Astrocyte of the spinal cord (primary cell): Measurements from ENCODE around the gene SCD5.
A peak's percentile ranks its signal among the peaks of the same experiment; 100 is the strongest.

Source experiments
- DNase-seq: peaks from one replicate; pipeline ENCODE4 v3.0.0; 2011; ENCODE audit warnings: low read depth, low spot score
- H3K4me3 ChIP-seq: 2 replicates; pipeline ENCODE4 v1.5.1; 2011; ENCODE audit warnings: low read depth, mild to moderate bottlenecking, low read length, moderate library complexity
- in situ Hi-C: cut with HindIII; loops from 2 replicates; pipeline ENCODE4 v1.10.0; 2017; ENCODE audit warnings: low sequenced_read_pairs
- TF ChIP-seq, protein P1 (sequence below): IDR thresholded peaks from 2 replicates; pipeline ENCODE4 v1.5.1; 2012; ENCODE audit warnings: low read depth, mild to moderate bottlenecking, low read length, inconsistent platforms

Gene SCD5

DNA sequence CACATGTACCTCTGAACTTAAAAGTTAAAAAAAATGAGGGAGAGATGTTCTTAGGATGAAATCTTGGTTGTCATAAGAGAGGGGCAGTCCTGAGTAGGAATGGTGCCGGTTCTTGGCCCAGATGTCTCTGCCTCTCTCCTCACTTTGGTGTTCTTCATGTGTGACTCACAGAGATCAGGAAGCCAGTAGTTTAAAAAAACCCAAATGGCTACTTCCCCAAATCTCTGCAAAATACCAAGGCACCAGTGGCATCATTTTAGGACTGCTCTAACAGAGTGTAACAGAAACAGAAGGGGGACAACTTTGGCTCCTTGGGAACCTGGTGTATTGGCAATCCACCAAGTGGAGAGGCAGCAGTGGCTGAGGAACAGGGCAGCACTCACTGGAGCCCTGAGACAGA is 116.8 kb downstream of the SCD5 start:
- no peak for DNase-seq
- TF ChIP-seq, protein P1, sequence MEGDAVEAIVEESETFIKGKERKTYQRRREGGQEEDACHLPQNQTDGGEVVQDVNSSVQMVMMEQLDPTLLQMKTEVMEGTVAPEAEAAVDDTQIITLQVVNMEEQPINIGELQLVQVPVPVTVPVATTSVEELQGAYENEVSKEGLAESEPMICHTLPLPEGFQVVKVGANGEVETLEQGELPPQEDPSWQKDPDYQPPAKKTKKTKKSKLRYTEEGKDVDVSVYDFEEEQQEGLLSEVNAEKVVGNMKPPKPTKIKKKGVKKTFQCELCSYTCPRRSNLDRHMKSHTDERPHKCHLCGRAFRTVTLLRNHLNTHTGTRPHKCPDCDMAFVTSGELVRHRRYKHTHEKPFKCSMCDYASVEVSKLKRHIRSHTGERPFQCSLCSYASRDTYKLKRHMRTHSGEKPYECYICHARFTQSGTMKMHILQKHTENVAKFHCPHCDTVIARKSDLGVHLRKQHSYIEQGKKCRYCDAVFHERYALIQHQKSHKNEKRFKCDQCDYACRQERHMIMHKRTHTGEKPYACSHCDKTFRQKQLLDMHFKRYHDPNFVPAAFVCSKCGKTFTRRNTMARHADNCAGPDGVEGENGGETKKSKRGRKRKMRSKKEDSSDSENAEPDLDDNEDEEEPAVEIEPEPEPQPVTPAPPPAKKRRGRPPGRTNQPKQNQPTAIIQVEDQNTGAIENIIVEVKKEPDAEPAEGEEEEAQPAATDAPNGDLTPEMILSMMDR: no peak
- in situ Hi-C loops: no loop called here
- no peak overlapping the region for H3K4me3 ChIP-seq

DNA sequence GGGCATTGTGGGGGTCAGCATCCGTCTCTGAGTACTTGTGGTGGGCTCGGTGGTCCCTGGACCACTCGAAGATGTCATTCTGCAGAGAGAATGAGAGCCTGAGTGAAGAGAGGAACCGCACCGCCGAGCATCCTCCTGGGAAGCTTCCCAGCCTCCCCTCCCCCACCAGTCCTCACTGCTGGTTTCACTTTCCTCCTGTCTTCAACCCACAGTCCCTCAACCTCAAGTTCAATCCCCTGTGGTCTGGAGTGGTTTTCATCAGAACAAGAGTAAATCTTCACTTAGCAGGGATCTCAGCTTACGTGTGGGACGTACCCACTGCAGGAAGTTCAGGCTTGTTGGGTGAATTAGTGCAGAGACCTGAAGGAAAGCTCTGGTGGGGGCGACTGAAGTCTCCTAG is 117.8 kb downstream of the SCD5 start:
- DNase-seq: peak; percentile 38
- no peak overlapping the region for H3K4me3 ChIP-seq
- in situ Hi-C loops: no loop called here
- TF ChIP-seq, protein P1: no peak

DNA sequence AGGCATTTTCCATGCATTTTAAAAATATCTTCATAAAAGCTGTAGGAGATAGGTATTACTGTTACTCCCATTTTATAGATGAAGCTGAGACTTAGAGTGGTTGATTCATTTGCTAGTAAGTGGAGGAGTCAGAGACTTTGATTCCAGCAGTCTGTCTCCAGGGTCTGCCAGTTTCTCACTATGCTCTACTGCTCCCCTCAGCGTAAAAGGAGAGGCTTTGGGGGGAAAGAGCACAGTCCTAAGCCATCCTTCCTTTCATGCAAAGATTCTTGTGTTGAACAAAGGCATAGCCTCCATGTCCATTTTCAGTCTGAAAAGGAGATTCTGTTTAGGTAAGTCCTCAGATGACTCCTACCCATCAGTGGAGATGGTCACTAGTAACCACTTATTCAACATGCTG is 119.1 kb downstream of the SCD5 start:
- TF ChIP-seq, protein P1: no peak
- no peak for DNase-seq
- no peak overlapping the region for H3K4me3 ChIP-seq
- in situ Hi-C loops: no loop called here

DNA sequence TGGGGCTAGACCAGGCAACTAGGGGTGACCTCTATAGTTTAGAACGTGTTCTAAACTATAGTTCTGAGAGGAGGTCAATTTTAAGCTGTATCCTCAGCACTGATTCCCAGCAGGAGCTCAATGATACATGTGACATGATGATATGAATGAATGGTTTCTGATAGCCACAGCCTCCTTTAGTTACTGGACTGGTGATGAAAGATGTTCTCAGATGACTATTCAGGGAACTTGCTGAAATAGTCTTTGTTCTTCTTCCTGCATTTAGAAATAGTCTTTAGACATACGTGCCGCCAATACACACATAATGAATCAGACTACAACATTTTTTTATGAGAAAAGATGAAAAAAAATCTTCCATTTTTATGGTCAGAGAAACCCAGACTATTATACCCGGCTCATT is 120.5 kb downstream of the SCD5 start:
- no peak for DNase-seq
- in situ Hi-C loops: no loop called here
- TF ChIP-seq, protein P1: no peak
- H3K4me3 ChIP-seq: no peak overlapping the region

DNA sequence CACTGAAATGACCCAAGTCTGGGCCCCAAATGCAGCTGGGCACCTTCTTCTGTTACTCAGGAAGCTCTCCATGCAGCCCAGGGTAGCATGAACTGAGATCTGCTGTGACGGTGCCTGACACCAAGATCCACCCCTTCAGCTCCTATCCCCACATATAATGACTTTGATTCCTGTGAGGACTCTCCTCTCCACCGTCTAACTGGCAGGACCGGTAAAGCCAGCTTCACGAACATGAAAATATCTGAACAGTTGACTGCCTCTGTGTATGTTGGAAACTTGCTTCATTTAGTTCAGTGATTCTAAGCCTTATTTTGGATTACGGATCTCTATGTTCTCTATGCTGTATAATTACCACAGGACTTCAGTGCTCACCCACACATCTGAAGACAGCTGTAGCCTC is 121.3 kb downstream of the SCD5 start:
- DNase-seq: no peak
- no peak overlapping the region for H3K4me3 ChIP-seq
- in situ Hi-C loops: no loop called here
- TF ChIP-seq, protein P1: no peak

DNA sequence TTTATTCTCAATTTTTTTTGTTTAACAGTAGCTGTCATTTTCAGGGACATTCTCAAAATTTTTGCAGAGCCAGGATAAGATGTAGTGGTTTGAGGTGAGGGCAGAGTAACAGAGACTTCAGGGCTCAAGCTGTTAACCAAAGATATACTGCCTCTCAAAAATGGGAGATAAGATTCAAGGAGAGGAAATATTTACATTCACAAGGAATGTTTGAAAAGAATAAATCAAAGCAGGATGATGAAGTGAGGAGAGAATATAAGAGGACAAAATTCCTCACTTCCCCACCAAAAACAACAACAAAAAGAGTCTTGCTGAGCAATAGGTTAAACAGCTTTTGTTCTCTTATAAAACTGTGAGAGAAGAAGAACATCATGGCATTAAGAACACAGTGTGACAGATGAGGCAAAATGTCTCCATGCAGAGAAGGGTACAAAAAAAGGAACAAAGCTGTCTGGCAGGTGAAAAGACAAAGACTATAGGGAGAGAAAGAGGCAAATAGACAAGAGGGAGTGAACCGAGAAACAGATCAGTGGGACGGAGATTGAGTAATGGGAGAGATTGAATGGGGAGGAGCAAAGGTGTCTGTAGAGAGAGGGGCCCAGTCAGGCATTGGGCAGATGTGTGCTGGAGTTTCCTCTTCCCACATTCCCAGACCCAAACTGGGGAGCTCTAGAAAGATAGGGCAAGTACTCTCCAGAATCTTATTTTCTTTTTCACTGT is 130.7 kb downstream of the SCD5 start:
- DNase-seq: peak; percentile 42
- H3K4me3 ChIP-seq: no peak overlapping the region
- in situ Hi-C loops: no loop called here
- TF ChIP-seq, protein P1: no peak
